ENCODE measurements around the gene ANGPTL2.

Gene ANGPTL2

GRCh38 chr9:127099664-127100063, 22.8 kb downstream of the ANGPTL2 start:
- in situ Hi-C loops (cut with MboI; ENCODE audit: low sequenced_read_pairs) = no loop called here

DNA sequence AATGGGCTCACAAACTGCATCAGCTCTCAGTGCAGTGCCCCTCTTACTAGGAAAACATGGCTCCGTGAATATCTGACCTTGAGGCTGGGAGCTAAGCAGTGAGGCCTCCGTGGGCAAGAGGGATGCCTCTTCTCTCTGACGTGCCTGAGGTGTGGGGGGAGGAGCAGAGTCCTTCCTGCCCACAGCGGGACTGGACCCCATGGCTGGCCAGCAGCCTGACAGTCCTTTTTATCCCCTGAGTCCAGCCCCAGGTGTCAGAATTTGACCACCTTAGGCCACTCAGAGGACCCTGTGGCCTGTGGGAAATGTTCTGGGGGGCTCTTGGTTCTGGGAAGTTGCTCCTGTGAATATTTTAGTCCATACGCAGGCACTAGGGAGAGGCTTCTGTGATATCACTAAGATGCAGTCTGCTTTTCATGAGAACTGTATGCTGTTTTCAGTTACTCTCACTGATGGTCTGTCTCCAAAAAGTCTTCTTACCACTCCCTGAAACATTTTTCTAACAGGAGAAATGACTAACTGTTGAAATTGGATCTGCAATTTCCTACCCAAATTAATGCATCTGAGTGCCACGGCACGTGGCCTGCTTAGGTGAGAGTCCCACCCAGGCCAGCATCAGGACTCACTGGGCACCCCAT, 23.4 kb downstream of the ANGPTL2 start:
- in situ Hi-C loops (cut with MboI; ENCODE audit: low sequenced_read_pairs) = no loop called here

DNA sequence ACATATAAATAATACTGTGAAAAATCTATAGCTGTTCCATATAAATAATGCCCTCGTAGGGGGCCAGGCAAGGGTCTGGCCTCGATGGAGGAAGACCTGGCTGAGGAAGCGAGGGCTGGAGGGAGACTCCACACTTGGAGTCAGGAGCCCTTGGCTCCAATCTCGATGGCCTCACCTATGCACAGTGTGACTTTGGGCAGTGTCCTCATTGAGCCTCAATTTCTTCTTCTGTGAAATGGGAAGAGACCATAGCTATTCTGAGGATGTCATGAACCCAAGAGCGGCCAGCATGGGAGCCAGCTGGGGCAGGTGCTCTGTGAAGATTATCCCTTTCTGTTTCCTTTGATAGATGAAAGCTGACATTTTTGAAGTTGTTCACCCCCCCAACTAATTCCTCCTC, 24.8 kb downstream of the ANGPTL2 start:
- in situ Hi-C loops (cut with MboI; ENCODE audit: low sequenced_read_pairs) = no loop called here

DNA sequence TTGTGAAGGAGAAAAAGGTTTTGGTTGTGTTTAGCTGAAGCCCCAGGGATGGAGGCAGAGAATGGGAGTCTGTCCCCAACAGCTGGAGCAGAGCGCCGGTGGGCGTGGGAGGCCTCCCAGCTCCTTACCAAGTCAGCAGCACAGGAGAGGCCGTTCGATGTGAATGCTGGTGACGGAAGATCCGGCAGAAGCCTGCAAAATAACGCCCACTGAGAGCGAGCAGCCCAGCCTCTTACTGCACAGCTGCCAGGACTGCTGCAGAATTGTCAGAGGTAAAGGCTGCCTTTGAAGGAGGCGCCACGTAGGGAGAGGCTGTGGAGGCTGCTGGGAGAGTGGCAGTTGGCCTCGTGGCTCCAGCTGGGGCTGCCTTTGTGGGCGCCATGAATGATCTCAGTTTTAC, 26.2 kb downstream of the ANGPTL2 start:
- in situ Hi-C loops (cut with MboI; ENCODE audit: low sequenced_read_pairs) = no loop called here

DNA sequence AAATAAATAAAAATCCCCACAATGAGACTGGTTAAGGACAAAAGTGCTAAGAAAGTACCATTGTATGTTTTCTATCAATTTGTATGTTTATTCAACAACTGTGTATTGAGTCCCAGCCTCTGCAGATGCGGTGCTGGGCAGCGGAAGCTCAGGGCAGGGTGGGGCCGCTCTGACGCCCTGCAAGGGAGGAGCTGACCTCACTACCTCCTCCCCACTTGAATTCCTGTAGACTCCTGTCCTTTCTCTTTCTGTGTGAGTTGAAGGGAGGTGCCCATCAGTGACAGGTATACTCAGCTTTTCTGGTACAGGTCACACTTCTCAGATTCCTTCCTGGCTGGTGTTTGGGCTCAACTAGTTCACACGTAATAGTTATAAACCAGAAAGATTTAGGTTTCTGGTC, 27.0 kb downstream of the ANGPTL2 start:
- in situ Hi-C loops (cut with MboI; ENCODE audit: low sequenced_read_pairs) = no loop called here

DNA sequence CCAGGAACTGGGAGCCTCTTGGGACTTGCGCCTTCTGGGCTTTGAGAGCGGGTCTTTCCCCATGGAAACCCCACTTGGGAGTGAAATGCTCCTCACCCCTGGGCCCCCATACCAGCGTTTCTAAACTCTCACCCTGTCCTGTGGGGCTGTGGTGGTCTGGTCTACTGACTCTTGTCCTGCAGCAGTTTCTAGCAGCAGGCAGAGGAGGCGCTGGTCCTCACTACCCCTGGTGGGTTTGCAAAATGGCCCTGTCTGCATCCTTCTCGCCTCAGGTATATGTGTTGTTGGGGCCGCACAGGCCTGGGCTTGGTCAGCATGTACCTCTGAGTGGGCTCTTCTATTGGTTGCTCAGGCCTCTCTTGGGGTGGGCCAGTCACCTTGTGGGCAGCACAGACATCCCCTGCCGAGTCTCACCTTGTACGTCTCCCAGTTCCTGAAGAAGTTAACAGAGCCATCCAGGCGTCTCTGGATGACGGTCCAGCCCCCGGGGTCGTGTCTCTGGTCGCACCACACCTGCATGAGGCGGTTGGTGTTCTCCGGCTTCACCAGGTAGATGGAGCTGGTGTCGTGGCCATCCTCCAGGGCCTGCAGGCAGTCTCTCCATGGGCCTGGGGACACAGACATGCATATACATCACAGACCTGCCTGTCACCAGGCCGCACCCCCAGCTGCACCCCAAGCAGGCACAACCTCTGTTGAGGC, 29.0 kb downstream of the ANGPTL2 start:
- in situ Hi-C loops (cut with MboI; ENCODE audit: low sequenced_read_pairs) = no loop called here

DNA sequence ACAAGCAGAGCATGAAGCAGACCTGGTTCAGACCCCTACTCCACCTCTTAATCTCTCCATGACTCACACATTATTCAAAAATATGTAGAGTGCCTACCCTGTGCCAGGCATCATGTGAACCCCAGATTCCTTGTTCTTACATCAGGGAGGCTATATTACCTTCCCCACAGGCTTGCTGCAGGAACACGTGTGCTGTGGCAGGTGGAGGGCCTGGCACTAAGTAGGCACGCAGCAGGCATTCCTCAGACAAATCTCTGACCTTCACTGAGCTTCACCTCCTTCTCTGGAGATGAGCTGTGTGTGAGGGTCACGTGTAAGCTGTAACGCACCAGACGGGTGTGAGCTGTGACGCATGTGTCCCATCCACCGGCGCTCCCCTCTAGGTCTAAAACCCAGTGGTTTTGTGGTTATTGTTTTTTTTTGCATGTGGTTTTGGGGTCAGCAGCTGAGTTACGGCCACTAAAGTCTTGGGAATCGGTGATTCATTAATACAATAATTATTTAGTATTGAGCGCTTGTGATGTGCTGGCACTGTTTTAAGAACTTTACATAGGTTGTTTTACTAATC, 30.3 kb downstream of the ANGPTL2 start:
- in situ Hi-C loops (cut with MboI; ENCODE audit: low sequenced_read_pairs) = no loop called here

DNA sequence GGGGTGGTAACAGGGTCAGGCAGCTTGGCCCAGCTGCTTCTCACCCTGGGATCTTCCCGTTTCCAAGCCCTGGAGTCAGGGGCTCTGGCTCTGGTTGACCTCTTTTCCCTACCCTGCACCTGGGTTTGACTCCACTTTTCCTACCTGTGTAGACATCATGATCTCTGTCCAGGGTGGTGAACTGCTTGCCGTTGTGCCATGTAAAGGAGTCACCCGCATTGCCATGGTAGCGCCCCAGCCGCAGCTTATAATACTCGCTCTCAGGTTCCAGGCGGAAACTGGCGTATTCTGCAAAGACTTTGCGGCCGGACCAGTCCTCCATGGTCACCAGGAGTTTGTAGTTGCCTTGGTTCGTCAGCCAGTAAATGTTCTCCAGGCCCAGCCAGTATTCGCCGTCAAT, 30.9 kb downstream of the ANGPTL2 start:
- in situ Hi-C loops (cut with MboI; ENCODE audit: low sequenced_read_pairs) = no loop called here

- in situ Hi-C loops (cut with MboI; ENCODE audit: low sequenced_read_pairs) = no loop called here
Observed at GRCh38 chr9:127090341-127090985, 32.0 kb downstream of the ANGPTL2 start.

DNA sequence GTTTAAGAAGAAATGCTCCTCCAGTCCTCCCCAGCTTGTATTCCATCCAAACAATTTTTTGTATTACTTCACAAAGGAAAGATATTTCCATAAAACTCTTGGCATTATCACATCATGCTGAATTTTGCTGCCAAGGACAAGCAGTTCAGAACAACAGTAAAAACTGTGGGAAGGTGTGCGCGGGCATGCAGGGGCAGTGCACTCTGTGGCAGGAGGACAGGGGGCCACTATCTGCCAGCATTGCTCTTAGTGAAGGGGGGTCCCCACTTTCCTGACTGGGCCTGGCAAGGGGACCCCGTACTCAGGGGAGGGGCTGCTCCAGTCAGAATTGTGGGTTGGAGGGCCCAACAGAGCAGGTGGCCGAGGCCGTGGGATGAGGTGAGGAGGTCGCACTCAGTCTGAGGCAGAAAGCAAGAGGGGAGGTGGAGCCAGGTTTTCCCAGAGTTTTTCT, 32.8 kb downstream of the ANGPTL2 start:
- in situ Hi-C loops (cut with MboI; ENCODE audit: low sequenced_read_pairs) = no loop called here

DNA sequence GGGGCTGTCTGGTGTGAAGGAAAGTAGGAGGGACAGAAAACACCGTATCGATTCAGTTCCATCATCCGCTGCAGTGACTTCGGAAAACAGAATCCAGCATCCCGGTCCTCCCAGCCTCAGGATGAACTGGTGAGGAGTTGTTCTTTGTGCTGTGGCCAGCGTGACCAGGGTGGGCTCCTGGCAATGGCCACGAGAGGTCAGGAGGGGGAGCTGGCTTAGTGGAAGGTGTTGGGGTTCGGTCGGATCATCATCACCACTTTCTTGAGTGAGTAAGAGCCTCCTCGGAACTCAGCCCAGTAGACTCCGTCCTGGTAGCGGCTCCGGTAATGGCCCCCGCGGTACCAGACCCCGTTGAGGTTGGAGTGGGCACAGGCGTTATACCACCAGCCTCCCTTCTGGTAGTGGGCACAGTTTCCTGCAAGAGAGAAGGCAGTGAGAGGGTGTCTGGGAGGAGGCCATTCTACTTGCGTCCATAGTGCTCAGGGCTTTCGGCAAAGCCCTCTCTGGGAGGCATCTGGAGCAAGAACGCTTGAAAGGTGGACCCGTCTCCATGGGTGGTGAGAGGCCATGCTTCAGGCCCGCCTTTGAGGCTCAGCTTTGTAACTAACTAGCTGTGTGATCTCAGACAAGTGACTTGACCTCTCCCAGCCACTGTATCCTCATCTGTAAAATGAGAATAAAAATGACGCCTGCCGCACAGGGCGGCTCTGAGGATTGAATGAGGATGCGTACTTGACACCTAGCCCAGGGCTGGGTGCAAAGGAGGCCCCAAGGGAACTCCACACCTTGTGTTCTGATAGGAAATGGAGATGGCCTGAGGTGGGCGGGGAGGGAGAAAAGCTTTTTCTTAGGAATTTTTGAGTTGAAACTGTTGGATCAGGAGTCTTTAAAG, 33.5 kb downstream of the ANGPTL2 start:
- in situ Hi-C loops (cut with MboI; ENCODE audit: low sequenced_read_pairs) = no loop called here

DNA sequence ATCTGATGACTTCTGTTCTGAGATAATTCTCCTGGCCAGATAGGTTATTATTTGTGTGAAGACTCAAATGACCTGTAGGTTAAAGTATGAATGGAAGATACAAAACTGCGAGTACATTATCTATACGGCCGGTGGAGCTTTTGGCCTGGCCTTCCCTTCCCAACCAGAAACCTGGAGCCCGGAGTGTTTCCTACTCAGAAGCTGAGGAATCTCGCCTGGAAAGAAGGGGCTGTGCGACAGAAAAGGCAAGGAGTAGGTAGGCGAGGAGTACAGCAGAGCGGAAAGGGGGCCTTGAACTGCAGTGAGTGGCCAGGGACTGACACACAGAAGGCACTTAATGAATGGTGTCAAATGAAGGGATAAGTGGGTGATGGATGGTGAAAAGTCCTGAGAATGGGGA, 34.6 kb downstream of the ANGPTL2 start:
- in situ Hi-C loops (cut with MboI; ENCODE audit: low sequenced_read_pairs) = no loop called here

DNA sequence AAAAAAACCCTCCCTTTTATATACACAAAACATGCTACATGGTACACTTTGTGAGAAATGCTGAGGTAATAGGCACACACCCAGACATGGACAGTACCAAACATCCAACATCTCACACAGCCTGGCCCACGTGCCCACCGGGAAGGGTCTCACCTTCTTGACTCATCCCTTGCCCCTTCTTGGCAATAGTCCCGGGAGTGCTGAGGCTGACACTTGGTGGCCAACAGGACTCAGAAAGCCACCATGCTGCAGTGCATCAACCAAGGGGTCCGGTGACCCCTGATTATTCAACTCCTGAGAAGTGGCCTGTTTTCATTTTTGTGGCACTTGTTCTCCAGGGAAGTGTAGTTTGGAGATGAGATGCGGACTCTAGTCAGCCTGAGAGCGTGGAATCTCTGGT, 35.0 kb downstream of the ANGPTL2 start:
- in situ Hi-C loops (cut with MboI; ENCODE audit: low sequenced_read_pairs) = no loop called here

DNA sequence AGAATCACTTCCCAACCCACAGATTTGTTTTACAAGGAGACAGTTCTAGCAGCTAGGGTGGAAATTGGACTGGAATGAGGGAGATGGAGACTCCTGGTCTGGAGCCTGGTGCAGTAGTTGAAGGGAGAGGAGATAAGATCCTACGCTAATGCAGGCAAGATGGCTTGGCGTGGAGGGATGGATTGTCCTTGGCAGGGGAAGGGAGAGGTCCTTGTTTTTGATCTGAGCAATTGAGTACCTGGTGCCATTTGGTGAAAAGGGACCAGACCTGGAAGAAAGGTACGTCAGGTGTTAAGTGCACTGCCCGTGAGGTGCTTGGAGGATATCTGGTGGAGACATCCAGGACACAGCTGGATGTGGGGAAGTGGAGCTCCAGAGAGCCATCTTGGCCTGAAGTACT, 35.7 kb downstream of the ANGPTL2 start:
- in situ Hi-C loops (cut with MboI; ENCODE audit: low sequenced_read_pairs) = no loop called here

DNA sequence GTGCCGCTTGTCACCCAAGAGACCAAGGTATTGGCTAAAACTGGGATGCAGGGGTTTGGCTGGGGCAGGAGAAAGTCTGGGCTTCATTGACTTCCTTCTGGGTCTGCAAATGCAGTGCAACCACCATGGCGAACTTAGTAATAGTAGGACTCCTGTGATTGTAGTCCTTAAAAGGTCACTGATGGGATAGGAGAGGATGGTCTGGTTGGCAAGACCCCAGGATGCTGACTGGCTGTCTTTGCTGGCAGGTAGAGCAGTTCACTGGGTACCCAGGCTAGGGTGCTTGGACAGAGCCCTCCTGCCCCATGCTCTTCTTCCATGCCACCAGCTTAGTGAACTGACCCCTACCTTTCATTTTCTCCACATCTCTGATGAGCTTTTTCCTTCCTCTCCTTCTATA, 37.2 kb downstream of the ANGPTL2 start:
- in situ Hi-C loops (cut with MboI; ENCODE audit: low sequenced_read_pairs) = no loop called here

GRCh38 chr9:127084076-127085039, 38.1 kb downstream of the ANGPTL2 start:
- in situ Hi-C loops (cut with MboI; ENCODE audit: low sequenced_read_pairs) = no loop called here

GRCh38 chr9:127083138-127083980, 39.1 kb downstream of the ANGPTL2 start:
- in situ Hi-C loops (cut with MboI; ENCODE audit: low sequenced_read_pairs) = no loop called here

GRCh38 chr9:127081250-127082185, 40.9 kb downstream of the ANGPTL2 start:
- in situ Hi-C loops (cut with MboI; ENCODE audit: low sequenced_read_pairs) = no loop called here
